ENCODE results near the gene SAV1. TPM values are rescaled to one million over a fixed set of nuclear protein-coding genes. Genes with fewer than 3 reads are reported as not detected.

The SAV1 gene
- total and polyA plus RNA-seq, 10 of the 15 experiments (the other 5 are each of a cell fraction or from before 2014, with no cell fraction given) = 10.1 to 29.1 (median 20.4) TPM

GRCh38 chr14:50657753-50658152 is 10.4 kb downstream of the SAV1 start:
- TF ChIP-seq KAT2A (conservative IDR thresholded peaks at IDR 0.05; ENCODE audit: control insufficient read depth, low read depth, low read length) (no peak), HDGF (IDR thresholded peaks at IDR 0.05) (no peak), MTA3 (IDR thresholded peaks at IDR 0.05; ENCODE audit: borderline replicate concordance, low read length) (no peak), SUZ12 (IDR thresholded peaks at IDR 0.05; ENCODE audit: unreplicated experiment) (no peak), SIN3A (IDR thresholded peaks at IDR 0.05; ENCODE audit: low read depth, low read length) (no peak), MAX (IDR thresholded peaks at IDR 0.05; ENCODE audit: low read depth, low read length) (no peak), SRF (IDR thresholded peaks at IDR 0.05; ENCODE audit: low read depth in 2 of 2, low read length in 2 of 2) (no peak), BHLHE40 (IDR thresholded peaks at IDR 0.05; ENCODE audit: borderline replicate concordance in 1 of 2, low read depth in 2 of 2, low read length in 1 of 2) (no peak), TCF3 (IDR thresholded peaks at IDR 0.05; ENCODE audit: borderline replicate concordance, insufficient read depth, low read depth, low read length) (no peak)
- Histone ChIP-seq H3K9me3 (replicated peaks; ENCODE audit: control insufficient read depth, insufficient read depth, low read length) (no peaks in the 10 kb centered on the region; the same call in 2 of the 3 replicates), H3K4me2 (ENCODE audit: control insufficient read depth, insufficient read depth) (no peak overlapping the region), H3K27me3 (replicated peaks in 1 of 2; ENCODE audit: control insufficient read depth in 2 of 2, insufficient read depth in 2 of 2, low read length in 1 of 2) (no peaks in the 10 kb centered on the region), H4K20me1 (ENCODE audit: control insufficient read depth, insufficient read depth) (no peaks in the 10 kb centered on the region), H3K79me2 (ENCODE audit: control insufficient read depth, insufficient read depth, low read length) (peaks cover 26% of the 10 kb centered on the region), H3K27ac (ENCODE audit: control insufficient read depth, insufficient read depth) (no peak overlapping the region), H3K9ac (ENCODE audit: control insufficient read depth, insufficient read depth, low read length) (no peak overlapping the region), H2AFZ (ENCODE audit: control insufficient read depth, low read depth, low read length) (no peak overlapping the region), H3K36me3 (ENCODE audit: control insufficient read depth in 2 of 2, insufficient read depth in 2 of 2, low read length in 1 of 2) (0 out of 4 replicates have a peak, but pooled peaks cover 0 to 2% of the 10 kb centered on the region in 2 experiments), H3K4me1 (ENCODE audit: control insufficient read depth, insufficient read depth, low read length) (no peaks in the 10 kb centered on the region), H3K4me3 (no peak overlapping the region)
- 100% methylated on average over 2 of the region's 2 CpGs for WGBS (ENCODE audit: insufficient coverage, insufficient replicate concordance, low lambda C conversion rate, missing lambda C conversion rate)
- no peak for FAIRE-seq
- ATAC-seq = no peak
- RAD21 ChIA-PET (ENCODE audit: unreplicated experiment) = interaction anchor here (1.1 to 1.8 kb wide), 3 partner anchors 8 to 66 kb away, joined by 3 to 4 read pairs (median 3); no protein-coding TSS in a partner anchor
- SMC1A ChIA-PET (ENCODE audit: uncharacterized antibody, unreplicated experiment) = interaction anchor here (0.6 to 2.3 kb wide), 7 partner anchors 9 to 118 kb away, joined by 3 to 11 read pairs (median 4); no protein-coding TSS in a partner anchor
- intact Hi-C loops (cut with micrococcal nuclease; ENCODE audit: unreplicated experiment) = no loop called here
- in situ Hi-C loops (cut with MboI) = no loop called here
- POLR2A ChIA-PET = no interaction called here
- CTCF ChIA-PET = interaction anchor here (0.9 to 2.2 kb wide), 5 partner anchors 9 to 120 kb away, joined by 3 to 8 read pairs (median 3); partner anchors contain the start of gene SAV1
- DNase-seq (ENCODE audit: low read depth, low spot score) = no peak
- no TSS peak for BruUV-seq (replicated peaks)

All from GM12878 (cell line).